ENCODE data around the gene THAP9.
"Not testable (repeated sequence)": the region's sequence is repeated elsewhere in the genome, so short reads cannot be mapped to it uniquely, and the experiment has no call there.

Gene THAP9, protein sequence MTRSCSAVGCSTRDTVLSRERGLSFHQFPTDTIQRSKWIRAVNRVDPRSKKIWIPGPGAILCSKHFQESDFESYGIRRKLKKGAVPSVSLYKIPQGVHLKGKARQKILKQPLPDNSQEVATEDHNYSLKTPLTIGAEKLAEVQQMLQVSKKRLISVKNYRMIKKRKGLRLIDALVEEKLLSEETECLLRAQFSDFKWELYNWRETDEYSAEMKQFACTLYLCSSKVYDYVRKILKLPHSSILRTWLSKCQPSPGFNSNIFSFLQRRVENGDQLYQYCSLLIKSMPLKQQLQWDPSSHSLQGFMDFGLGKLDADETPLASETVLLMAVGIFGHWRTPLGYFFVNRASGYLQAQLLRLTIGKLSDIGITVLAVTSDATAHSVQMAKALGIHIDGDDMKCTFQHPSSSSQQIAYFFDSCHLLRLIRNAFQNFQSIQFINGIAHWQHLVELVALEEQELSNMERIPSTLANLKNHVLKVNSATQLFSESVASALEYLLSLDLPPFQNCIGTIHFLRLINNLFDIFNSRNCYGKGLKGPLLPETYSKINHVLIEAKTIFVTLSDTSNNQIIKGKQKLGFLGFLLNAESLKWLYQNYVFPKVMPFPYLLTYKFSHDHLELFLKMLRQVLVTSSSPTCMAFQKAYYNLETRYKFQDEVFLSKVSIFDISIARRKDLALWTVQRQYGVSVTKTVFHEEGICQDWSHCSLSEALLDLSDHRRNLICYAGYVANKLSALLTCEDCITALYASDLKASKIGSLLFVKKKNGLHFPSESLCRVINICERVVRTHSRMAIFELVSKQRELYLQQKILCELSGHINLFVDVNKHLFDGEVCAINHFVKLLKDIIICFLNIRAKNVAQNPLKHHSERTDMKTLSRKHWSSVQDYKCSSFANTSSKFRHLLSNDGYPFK

DNA sequence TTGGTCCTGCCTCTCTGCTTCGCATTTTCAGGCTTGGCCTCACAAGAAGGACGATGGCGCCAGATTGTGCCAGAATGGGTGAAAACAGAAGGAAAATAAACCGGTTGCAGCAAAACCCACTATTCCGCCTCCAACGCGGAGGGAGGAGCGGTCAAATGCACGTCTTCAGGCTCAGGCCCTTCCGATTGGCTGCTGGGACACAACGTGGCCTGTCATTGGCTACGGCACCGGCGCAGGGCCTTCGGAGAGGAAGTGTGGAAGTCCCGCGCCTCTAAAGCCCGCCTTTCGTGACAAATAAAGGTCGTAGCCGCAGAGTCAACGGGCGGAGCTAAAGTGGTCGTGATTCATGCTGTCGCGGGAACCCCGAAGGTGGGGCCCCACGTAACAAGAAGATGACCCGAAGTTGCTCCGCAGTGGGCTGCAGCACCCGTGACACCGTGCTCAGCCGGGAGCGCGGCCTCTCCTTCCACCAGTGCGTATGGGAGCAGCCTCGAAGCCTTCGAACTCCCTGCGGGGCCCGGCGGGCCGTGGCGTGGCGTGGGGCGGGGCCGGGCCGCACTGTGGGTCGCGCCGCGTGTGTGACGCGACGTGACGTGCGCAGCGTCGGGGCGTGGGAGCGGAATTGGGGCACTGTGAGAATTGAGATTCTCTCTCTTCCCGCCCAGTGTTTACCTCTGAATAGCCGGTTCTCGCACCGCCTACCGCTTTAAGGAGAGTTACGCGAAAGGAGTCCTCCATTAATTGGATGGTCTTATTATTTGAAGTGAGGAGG lies at the start of gene THAP9:
Gene THAP9, plus strand, starts transcription at position 325 of the 772 bp plus-strand sequence. Its CDS starts 68 bp downstream, at position 393.
- DNase-seq: peak; percentile 99

DNA sequence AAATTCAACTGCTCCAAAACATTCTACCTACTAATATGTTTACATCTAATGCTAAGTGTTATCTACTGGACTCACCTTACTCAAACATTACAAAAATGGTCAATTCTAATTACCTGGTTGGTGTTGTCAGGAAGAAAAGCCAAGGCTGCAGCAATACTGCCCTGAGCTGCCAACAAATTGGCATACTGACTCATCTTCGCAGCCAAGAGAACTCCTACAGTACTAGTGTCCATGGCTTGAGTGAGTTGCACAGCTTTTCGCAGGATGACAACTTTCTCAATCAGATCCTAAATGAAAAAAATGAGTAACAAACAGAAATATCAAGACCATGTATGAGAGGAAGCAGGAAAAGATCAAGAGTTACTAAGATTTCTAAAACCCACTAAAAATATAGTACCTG lies 49.2 kb upstream of the THAP9 start:
- no peak for DNase-seq

DNA sequence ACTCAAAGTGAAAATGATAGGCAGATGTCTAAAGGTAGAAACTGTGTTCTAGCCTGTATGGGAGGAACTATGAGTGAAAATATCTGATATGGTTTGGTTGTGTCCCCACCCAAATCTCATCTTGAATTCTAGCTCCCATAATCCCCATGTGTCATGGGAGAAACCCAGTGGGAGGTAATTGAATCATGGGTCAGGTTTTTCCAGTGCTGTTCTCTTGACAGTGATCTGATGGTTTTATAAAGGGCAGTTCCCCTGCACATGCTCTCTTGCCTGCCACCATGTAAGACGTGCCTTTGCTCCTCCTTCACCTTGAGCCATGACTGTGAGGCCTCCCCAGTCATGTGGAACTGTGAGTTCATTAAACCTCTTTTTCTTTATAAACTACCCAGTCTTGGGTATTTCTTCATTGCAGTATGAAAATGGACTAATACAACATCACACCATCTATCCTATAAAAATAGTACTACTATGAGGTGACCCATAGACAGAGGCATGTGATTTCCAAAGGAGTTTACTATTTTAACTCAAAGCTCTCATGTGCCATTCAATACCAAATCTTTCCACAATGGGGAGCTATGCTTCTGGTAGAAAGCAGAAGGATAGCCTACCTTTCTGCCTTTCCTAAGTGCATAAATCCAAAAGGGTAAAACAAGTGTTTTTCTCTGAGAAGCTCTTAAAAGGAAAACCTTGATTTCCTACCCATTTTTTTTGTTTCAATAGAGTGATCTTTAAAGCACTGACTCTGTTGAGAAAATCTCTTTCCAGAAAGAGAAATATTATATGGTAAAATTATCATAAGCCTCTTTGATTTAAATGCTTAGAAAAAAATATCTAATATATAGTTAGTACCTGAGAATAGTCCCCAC lies 48.4 kb upstream of the THAP9 start:
- peak; percentile 60 for DNase-seq

DNA sequence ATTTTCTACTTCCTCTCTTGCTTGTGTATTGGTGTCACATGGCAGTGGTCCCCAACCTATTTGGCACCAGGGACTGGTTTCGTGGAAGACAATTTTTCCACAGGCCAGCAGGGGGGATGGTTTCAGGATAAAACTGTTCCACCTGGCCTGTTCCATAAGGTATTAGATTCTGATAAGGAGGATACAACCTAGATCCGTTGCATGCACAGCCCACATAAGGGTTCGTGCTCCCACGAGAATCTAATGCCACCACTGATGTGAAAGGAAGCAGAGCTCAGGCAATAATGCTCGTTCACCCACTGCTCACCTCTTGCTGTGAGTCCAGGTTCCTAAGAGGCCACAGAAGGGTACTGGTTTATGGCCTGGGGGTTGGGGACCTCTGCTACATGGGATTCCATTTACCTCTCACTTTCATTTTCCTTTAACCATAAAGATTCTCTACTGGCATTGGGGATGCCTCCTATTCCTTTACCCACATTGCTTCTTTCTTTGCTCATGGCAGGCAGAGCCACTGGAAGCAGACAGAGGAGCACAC lies 47.7 kb upstream of the THAP9 start:
- DNase-seq: no peak

DNA sequence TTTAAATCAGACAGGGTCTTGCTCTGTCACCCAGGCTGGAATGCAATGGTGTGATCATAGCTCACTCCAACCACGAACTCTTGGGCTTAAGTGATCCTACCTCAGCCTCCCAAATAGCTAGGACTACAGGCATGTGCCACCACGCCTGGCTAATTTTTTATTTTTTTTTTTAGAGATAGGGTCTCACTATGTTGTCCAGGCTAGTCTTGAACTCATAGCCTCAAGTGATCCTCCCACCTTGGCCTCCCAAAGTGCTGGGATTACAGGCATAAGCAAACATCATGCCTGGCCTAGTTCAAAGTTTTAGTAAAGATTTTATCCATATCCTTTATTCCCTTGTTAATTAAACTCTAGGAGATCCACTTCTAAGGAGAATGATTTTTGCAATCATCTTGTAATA lies 40.0 kb upstream of the THAP9 start:
- DNase-seq: not testable (repeated sequence)

DNA sequence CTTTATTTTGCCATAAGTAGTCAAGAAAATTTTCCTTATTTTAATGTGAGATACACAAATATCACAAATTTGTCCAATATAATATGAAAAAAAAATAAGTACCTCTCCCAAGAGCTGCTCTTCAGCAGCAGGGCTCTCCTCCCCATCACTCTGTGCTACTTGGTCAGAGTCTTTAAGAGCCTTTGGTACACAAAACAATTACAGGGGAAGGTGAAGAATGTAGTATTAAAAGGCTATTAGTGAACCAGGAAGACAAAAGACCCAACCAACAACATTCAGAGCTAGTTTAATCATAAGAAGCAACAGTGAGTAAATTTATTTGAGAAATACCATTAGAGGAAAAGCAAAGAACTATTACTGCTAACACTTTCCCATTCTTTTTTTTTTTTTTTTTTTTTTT lies 39.0 kb upstream of the THAP9 start:
- no peak for DNase-seq

DNA sequence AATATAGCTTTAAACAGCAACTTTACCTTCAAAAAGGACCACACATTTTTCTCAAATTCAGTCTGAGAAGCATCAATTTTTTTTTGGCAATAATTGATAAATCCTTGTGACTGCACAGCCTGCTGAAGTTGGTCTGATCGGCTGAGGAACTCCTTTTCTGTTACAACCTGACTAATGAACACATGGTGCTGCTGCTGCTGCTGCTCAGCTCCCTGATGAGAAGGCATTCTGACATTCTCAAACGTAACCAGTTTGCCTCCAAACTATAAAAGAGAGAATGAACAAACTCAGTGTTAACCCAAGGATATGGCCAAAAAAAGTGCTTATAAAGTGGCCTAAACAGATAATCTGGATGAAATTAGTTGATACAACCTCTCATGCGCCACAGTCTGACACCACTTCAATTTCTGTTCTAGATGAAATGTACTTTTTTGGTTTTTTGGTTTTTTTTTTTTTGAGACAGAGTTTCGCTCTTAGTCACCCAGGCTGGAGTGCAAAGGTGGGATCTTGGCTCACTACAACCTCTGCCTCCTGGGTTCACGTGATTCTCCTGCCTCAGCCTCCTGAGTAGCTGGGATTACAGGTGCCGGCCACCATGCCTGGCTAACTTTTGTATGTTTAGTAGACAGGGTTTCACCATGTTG lies 36.1 kb upstream of the THAP9 start:
- no peak for DNase-seq

DNA sequence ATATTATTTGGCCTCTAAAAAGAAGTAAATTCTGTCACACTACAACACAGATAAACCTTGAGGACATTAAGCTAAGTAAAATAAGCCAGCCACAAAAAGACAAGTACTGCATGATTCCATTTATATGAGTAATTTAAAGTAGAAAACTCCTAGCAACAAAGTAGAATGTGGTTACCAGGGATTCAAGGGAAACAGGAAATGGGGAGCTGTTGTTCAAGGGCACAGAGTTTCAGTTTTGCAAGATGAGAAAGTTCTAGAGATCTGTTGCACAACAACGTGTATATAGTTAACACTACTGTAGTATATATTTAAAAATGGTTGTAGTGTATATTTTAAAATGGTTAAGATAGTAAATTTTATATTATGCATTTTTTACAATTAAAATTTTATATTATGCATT lies 34.9 kb upstream of the THAP9 start:
- DNase-seq: peak; percentile 2

DNA sequence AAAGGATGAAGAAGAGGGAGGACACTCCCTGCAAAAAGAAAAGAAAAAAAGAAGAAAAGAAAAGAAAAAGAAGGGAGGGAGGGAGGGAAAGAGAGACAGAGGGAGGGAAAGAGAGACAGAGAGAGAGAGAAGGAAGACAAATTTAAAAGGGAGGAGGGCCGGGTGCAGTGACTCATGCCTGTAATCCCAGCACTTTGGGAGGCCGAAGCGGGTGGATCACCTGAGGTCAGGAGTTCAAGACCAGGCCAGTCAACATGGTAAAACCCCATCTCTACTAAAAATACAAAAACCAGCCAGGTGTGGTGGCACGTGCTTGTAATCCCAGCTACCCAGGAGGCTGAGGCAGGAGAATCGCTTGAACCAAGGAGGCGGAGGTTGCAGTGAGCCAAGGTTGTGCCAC lies 34.5 kb upstream of the THAP9 start:
- DNase-seq: not testable (repeated sequence)

DNA sequence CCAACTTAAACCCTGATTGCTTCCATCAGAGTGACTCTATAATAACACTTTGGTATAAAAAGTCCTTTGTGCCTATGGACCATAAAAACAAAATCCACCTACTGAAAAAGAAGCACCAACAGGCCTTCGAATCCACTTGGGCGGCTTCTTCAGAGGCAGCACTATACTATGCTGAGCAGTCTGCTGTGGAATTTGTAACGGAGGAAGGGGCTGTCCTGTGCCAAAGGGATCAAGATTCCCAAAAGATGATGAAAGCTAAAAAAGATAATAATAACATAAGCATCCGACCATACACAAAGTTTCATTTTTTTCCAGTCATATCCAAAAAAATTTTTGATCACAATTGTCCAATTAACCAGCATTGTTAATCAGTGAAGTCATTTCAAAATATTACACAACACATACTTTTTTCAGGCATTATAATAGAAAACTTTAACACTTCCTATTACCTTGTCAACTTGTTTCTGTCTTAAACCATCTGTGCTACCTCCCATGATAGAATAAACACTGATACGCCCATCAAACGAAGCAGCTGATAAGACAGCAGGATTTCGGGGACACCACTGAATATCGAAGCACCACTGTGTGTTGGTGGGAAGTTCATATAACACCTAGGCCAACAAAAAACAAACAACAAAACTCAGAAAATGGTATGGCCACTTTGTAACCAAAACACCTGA lies 33.7 kb upstream of the THAP9 start:
- DNase-seq: no peak

DNA sequence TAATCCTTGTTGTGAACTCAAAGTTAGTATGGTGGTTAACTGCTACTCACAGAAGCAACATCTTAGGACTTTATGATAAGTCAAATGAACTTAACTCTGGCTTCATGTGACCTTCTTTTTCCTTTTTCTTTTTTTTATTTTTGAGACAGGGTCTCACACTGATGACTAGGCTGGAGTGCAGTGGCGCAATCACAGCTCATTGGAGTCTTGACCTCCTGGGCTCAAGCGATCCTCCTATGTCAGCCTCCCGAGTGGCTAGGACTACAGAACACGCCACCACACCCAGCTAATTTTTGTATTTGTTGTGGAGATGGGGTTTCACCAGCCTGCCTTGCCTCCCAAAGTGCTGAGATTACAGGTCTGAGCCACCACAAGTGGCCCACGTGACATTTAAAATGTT lies 32.0 kb upstream of the THAP9 start:
- no peak for DNase-seq

DNA sequence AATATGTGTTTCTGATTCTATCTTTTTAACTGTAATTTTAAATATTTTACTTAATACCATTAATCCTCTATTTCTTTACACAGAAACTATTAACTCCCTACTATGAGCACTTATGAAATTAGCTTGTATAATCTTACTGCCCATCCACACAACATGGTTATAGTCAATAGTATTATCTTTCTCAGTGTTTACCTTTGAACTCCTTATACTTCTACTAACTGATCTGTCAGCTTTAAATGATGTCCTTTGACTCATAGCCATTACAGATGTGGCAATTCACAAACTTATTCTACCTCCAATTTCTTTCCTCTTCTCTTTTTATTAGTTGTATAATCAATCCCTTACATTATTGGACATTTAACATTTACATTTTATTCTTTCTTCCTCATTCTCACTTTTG lies 15.1 kb upstream of the THAP9 start:
- DNase-seq: no peak

DNA sequence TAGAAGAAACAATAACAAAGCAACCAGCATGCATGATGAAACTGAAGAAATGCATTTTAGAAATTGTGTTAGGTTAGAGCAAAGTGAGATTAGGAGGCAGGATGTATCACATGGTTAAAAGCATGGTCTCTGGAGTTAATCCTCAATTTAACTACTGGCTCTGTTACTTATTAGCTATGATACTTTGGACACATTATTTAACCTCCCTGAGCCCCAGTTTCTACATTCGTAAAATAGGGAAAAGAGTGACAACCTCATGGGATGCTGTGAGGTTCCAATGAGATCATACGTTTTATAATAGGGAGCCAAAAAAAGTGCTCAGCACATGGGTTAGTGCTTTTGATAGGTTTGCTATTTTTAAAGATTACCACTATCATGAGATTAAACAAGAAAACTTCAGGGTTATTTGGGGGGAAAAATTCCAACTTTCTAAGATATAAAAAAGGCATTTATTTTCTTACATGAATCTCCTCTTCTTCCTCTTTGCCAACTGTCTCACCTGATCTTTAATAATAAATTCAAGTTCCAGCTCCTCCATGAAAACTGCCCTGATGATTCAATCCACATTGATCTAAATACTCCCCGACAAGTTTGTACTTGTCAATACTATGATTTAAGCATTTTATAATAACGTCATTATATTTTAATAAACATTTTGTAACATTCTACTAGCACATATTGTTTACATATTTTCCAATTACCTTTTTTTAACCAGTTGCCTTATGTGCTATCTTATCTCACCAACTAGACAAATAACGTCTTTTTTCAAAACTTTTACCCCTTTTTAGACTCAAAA lies 14.2 kb upstream of the THAP9 start:
- no peak for DNase-seq

DNA sequence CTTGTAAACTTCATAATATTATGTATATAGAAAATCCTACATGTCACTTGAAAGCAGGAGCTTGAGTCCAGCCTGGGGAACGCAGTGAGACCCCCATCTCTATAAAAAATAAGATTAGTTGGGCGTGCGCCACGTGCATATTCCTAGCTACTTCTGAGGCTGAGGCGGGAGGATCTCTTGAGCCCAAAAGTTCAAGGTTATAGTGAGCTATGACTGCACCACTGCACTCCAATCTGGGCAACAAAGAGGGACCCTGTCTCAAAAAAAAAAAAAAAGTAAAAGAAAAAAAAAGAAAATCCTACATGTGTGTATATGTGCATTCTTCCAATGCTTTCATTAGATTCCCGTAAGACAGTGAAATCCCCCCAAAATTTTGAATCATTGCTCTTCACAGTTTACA lies 11.2 kb upstream of the THAP9 start:
- DNase-seq: no peak

DNA sequence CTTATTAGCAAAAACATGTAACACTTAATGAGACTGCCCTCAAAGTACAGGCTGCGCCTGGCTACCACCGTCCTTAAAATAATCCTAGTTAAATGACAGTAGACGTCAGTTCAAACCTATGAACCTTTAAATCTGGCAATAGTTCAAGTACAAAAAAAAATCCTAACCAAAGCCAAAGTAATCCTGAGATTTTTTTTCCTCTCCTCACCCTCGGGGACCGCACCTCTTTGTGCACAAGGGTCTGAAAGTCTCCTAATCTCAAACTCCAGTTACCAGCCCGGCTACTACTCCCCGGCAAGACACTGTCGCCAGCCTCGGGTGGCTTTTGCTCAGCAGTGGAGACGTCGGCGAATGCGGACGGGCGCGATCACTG lies 10.0 kb upstream of the THAP9 start:
- DNase-seq: no peak

DNA sequence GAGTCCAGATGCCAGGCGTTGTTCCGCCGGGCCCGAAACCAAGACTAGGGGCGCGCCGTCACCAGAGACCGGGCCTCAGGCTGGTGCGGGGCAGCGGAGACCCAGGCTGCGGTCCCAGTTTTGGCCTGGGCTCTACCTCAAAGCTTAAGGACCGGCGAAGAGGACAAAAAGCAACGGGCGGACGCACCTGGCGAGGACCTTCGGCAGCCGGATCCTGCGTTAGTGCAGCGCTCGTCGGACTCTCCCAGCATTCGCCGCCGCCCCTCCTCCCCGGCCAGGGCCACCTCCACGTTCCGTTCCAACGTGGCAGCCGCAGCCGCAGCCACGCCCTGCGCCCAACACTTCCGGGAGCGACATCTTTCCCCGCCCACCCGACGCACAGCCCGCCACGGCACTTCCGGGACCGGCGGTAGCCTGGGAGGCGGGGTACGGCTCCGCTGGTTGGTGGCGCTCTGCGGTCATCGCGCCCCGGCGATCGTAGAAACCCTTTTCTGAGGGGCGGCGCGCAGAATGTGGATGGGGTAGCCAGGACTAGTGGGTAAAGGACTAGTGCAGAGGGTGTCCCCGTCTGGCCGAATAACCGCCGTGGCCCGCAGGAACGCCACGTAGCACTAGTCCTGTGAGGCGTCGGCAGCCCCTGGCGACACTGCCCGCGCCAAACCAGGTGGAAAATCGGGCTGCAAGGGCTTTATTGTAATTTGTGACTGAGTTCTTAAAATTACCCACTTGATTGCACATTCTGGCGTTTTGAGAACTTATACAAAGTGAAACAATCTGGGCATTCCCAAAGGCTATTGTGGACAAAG lies 9.4 kb upstream of the THAP9 start, which contains the start of gene SEC31A:
Gene SEC31A, minus strand, starts transcription at position 253 of the 806 bp plus-strand sequence. CDS start 9,217 bp downstream, outside the sequence.
- DNase-seq: peak; percentile 97

DNA sequence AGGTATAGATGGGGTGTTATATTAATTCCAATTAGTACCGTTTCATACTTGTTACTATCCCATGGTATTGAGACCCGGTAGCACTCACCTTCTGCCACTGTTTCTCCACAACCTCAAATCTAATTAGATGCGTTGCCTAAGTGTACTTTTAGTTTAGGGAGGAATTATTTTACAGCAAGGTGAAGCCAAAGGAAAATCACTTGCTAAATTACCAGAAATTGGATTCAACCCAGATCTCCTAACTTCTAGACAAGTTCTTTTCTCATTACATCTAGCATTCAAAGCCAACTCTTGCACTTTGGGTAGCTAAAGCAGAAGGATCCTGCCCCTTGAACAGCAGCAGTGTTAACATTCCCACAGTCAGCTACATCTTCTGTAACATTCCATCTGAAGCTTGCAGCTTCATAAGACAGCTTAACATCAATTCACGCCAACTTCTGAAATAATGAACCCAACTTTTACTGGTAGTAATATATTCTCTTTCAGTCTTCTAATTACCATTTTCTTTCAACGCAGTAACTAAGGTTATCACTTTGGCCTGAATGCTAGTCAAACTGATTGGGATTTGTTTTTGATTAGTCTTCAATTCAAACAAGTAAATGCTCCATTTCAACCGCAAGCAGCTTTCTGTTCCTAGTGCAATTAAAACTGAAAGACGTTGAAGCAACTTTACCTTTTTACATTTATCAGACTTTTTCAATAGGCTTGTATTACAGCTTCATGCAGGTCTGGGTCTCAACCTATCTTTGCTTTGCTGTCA lies 8.6 kb upstream of the THAP9 start:
- peak; percentile 43 for DNase-seq

DNA sequence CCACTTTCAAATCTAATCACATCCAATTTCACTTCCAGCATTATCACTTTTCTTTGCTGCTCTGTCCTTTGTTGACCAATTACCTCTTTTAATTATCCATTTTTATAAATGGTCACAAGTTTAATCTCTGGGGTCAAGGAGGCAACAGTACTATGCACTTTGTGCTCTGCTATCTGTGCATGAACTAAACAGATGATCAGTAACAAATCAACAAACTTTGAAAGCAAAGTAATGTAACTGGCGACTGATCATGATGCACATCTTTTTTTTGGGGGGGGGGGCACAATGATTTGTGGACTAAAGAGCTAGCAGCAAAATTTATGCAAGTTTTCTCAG lies 8.1 kb upstream of the THAP9 start:
- no peak for DNase-seq
